RPMI8226 (cell line): ENCODE measurements around the gene SLC25A33.

ENCODE experiments used
- DNase-seq: peaks from one replicate; pipeline ENCODE4 v3.0.0-alpha.2; 2015

Gene SLC25A33

DNA sequence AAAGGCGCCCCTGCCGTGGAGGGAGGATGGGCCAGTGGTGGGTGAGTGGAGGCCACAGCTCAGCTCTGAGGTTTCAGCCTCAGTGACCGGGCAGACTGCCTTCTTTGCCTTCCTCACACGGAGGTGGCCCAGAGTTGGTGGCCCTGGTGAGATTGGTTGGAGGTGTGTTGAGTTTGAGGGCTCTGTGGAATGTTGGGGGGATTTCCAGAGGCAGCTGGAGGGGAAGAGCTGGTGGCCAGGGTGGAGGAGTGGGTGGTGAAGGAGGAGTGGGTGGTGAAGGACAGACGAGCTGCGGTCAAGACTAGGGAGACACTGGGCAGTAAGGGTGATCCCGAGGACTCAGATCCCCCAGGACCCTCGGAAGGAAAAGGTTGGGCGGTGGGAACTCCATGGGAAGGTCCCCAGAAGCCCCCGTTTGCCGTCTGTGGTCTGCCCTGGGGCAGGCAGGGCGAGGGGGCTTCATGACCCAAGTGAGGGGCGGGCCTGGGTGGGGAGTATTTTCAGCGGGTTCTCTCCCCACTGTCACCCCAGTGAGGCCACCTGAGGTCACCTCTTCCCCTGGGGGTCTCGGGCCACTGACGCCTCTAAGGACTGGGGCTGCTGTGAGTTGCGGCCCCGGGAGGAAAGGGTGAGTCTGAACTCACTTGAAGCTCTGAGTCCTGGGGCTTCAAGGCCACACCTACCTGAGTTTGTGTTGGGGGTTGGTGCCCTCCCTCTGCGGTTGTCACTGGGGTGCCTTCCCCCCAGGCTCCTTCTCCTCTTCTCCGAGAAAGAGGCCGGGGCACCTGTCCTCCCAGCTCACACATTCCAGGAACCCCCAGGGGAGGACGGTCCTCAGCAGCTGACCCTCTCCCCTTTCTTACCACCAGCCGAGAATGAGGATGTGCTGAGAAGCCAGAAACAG is 89.5 kb downstream of the SLC25A33 start:
- DNase-seq = no peak

DNA sequence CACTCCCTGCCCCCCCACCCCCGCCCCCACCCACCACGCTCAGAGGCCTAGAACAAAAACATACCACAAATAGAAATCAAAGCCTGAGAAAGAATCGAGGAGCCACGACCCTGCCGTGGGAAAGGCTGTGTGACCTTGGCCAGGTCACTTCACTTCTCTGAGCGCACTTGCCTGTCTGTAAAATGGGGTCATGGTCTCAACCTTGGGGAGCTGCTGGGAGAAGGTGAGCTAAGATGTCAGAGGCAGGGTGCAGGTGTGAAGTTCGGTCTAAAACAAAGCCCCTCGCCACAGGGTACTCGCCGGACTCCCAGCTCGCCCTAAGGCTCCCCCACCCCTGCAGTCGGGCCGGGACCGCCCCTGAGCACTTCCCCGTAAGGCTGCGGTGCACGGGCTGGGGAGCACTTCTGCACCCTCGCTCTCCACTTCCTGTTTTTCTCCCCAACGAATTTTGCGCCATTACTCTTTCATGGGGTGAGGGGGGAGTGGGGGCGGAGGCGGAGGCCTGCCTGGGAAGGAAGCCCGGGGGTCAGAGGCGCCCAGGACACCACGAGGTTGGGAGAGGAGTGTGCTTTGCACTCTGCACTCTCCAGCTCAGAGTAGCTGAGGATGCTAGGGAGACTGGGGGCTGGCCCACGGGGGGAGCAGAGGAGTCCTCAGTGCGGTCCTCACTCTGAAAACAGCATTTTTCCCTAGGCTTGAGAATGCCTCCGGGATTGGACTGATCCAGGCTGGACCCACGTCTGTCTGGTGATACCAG is 90.4 kb downstream of the SLC25A33 start:
- DNase-seq = peak; percentile 75

DNA sequence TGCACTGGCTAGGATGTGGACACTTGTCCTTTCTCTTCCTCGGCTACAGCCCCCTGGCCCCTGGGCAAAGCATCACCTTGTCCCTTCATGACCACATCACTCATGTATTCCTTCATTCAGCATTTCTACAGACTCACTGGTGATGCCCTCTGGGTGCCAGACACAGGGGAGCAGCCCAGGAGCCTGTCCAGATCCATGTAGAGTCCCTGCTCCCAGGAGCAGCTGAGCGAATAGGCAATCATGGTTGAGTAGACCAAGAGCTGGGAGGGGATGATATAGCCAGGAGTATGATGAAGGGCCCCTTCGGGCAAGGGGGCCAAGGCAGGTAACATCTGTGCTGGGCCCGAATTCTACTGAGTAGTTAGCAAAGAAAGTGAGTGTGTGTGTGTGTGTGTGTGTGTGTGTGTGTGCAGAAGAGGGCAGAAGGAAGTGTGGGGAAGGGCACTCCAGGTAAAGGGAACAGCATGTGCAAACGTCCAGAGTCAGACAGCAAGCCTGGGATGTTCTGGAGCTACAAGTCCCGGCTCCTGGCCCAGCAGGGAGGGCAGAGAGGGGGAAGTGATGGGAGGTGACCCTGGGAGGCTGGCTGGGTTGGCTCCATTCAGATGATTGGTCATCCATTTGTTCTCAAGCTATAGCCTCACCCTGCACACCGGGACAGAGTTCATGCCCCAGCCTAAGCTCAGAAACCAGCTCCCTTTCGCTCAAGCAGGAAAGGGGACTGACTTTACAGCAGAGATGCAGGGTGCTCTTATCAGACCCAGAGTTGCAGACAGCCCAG is 91.3 kb downstream of the SLC25A33 start:
- no peak for DNase-seq

DNA sequence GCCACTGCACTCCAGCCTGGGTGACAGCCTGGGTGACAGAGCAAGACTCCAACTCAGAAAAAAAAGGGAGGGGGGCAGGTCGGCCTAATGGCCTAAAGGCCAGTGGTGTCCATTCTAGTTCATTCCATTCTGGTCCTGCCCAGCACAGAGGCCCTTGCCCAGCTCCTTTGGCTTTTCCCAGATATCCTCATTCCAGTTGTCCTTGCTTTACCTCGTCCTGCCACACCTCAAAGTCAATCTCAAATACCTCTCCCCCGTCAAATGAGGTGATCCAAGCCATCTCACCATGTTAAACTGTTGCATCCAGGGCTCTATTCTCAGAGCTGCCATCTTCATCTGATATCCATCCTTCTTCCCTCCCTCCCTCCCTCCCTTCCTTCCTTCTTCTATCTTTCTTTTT is 92.3 kb downstream of the SLC25A33 start:
- no peak for DNase-seq

DNA sequence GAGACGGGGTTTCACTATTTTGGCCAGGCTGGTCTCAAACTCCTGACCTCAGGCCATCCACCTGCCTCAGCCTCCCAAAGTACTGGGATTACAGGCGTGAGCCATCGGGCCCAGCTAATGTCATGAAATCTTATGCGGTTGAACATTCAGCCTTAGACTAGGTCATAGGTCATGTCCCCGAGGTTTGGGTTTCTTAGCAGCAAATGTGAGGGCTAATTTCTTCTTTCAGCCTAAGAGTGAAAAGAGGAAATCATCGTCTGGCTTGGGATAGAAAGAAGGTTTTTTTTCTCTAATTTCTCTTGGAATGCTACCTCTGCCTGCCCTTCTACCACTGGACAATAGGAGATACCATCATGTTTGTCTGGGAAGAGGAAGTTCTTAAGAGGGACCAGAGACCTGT is 94.2 kb downstream of the SLC25A33 start:
- DNase-seq = no peak

DNA sequence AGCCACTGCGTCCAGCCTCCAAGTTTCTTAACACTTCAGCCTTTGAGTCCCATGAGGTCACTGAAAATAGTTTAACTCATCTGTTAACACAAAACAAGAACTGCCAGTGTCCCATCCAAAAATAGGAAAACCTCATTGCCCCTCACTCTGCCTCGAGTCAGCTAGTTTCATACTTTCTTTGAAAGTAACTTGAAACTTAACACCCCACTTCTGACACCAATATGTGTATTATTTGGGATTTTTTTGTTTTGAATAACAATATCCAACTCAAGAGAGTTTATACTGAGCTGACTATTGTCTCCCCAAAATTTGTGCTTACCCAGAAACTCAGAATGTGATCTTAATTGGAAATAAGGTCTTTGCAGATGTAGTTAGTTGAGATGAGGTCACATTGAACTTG is 95.3 kb downstream of the SLC25A33 start:
- no peak for DNase-seq
